HG03108 (cell line): Measurements from ENCODE around the gene POLE4.

Experiments used
- ATAC-seq: cut with Tn5 transposase; IDR thresholded peaks from one replicate; pipeline ENCODE4 v1.9.1; 2021; ENCODE audit warnings: moderate library complexity; ENCODE audit not compliant: unreplicated experiment

POLE4 gene

GRCh38 chr2:74958274-74959105 lies at the start of gene POLE4:
POLE4 (plus strand) TSS chr2:74958643; CDS start chr2:74958680, 37 bp downstream.
- ATAC-seq: peak; percentile 91

GRCh38 chr2:74908748-74909444 lies 49.5 kb upstream of the POLE4 start:
- ATAC-seq: no peak

- ATAC-seq: no peak
Measured at GRCh38 chr2:74910245-74910644, 48.2 kb upstream of the POLE4 start.

GRCh38 chr2:74911061-74911460 lies 47.4 kb upstream of the POLE4 start:
- no peak for ATAC-seq

- ATAC-seq: no peak
Measured at GRCh38 chr2:74915743-74916142, 42.7 kb upstream of the POLE4 start.

GRCh38 chr2:74916394-74916793 lies 42.0 kb upstream of the POLE4 start:
- no peak for ATAC-seq

- ATAC-seq: no peak
Measured at GRCh38 chr2:74917702-74918619, 40.5 kb upstream of the POLE4 start.

GRCh38 chr2:74919827-74920226 lies 38.6 kb upstream of the POLE4 start:
- no peak for ATAC-seq

- ATAC-seq: no peak
Measured at GRCh38 chr2:74921236-74921736, 37.2 kb upstream of the POLE4 start.

- no peak for ATAC-seq
Measured at GRCh38 chr2:74922592-74923227, 35.7 kb upstream of the POLE4 start.

- ATAC-seq: no peak
Measured at GRCh38 chr2:74924463-74925265, 33.8 kb upstream of the POLE4 start.

GRCh38 chr2:74925361-74925786 lies 33.1 kb upstream of the POLE4 start:
- no peak for ATAC-seq

GRCh38 chr2:74927621-74928020 lies 30.8 kb upstream of the POLE4 start:
- ATAC-seq: no peak

- ATAC-seq: no peak
Measured at GRCh38 chr2:74930811-74931486, 27.5 kb upstream of the POLE4 start.

GRCh38 chr2:74931940-74932339 lies 26.5 kb upstream of the POLE4 start:
- no peak for ATAC-seq

- ATAC-seq: no peak
Measured at GRCh38 chr2:74935975-74936391, 22.5 kb upstream of the POLE4 start.

- no peak for ATAC-seq
Measured at GRCh38 chr2:74937221-74937880, 21.1 kb upstream of the POLE4 start.

- no peak for ATAC-seq
Measured at GRCh38 chr2:74938264-74938663, 20.2 kb upstream of the POLE4 start.
